HG02884 (cell line): Measurements from ENCODE around the gene NBPF3.
"Not testable (repeated sequence)": the region's sequence is repeated elsewhere in the genome, so short reads cannot be mapped to it uniquely, and the experiment has no call there.

Experiments used
- ATAC-seq: cut with Tn5 transposase; IDR thresholded peaks from one replicate; pipeline ENCODE4 v1.9.1; 2021; ENCODE audit warnings: mild to moderate bottlenecking, moderate library complexity; ENCODE audit not compliant: unreplicated experiment

Gene NBPF3, protein sequence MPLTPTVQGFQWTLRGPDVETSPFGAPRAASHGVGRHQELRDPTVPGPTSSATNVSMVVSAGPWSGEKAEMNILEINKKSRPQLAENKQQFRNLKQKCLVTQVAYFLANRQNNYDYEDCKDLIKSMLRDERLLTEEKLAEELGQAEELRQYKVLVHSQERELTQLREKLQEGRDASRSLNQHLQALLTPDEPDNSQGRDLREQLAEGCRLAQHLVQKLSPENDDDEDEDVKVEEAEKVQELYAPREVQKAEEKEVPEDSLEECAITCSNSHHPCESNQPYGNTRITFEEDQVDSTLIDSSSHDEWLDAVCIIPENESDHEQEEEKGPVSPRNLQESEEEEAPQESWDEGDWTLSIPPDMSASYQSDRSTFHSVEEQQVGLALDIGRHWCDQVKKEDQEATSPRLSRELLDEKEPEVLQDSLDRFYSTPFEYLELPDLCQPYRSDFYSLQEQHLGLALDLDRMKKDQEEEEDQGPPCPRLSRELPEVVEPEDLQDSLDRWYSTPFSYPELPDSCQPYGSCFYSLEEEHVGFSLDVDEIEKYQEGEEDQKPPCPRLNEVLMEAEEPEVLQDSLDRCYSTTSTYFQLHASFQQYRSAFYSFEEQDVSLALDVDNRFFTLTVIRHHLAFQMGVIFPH

DNA sequence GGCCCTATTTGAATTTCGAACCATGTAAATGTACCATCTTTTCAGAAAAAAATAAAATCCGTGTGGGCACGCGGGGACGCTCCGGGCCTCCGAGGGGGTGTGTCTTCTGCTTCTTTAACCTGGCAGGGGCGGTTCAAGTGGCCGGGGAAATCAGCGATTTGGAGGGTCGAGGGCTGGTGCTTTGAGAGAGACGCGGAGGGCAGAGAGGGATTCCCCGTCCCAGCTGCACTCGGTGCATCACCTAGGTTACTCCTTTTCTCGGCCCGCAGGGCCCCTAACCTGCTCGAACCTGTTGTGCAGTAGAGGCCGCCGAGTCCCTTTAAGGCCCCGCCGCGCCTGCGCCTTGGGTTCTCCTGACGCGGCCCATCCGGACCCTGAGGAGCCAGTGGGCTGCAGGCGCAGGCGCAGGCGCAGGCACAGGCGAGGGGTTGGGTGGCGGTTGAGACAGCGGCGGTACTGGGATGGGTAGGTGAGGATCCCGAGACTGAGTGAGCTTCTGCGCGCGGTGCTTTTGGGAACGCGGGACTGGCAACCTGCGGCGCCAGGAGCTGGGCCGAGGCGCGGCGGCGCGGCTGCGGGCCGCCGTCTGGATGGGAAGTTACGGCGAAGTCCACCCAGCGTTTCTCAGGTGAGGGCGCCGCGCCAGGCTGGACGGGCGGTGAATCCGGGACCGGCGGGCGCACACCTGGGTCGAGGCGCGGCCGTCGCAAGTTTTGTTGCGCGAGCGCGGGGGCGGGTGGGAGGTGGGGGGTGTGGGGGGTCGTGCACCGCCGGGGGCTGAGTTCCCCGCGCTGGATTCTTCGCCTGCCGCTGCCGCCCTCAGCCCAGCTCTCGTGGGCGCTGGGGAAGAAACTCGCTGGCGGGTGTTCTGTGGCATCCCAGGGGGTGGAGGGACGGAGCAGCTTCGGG, at the start of gene NBPF3:
Gene NBPF3, plus strand, starts transcription at position 417 of the 909 bp plus-strand sequence. CDS start 4,950 bp downstream, outside the sequence.
- peak; percentile 70 for ATAC-seq

DNA sequence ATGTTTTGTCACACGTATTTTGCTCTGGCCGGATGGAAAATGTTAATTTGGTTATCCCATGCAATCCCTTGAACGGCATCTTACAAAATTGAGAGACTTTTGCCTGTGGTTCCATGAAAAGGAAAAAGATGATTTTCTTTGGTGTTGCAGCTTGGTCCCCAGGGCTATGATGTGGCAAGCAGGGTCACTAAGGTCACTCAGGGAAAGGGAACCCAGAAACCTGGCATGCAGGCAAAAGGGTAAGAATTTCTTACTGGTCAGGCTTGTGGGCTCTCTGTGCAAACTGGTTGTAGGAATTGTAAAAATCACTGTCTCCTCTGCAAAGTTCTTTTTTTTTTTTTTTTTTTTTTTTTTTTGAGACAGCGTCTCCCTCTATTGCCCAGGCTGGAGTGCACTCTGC, 48.4 kb upstream of the NBPF3 start:
- no peak for ATAC-seq

DNA sequence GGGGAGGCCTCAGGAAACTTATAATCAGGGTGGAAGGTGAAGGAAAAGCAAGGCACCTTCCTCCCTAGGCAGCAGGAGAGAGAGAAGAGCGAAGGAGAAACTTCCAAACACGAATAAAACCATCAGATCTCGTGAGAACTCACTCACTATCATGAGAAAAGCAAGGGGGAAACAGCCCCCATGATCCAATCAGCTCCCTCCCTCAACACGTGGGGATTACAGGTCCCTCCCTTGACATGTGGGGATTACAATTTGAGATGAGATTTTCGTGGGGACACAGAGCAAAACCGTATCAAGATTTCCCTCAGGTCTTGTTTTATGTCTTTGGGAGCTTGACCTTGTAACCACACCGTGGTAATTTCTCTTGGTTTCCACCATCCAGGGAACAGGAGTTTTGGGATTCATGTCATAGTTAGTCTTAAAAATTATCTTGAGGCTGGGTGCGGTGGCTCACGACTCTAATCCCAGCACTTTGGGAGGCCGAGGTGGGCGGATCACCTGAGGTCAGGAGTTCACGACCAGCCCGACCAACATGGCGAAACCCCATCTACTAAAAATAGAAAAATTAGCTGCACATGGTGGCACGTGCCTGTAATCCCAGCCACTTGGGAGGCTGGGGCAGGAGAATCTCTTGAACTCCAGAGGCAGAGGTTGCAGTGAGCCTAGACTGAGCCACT, 47.2 kb upstream of the NBPF3 start:
- no peak for ATAC-seq

DNA sequence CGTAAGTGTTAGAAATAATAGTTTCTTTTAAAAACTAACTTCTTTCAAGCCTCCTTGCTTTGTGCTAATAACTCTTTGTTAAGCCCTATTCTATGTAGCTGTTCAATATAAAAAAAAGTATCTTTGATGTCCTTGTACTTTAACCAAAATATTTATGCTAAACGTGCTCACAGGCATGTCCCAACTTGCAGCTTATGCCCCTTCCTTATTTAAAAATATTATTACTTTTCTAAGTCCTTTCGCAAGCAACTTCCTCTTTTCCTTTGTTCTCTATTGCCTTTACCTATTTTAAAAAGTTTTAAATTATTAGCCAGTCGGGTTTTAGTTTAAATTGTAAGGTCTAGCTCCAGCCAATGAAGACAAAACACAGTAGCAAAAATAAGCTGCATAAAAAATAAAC, 43.4 kb upstream of the NBPF3 start:
- ATAC-seq: no peak

DNA sequence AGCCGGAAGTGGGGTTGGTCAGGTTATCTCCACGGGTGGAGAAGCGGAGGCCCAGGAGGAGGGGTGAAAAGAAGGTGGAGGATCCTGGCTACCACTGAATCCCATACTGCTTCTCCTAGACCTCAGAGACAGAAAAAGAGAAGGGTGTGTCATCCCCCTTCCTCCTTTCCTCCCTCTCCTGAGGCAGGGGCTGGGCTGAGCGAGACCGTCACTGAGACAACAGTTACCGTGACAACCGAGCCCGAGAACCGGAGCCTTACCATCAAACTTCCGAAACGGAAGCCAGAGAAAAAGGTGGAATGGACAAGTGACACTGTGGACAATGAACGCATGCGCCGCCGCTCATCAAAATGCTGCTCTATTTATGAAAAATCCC, 42.1 kb upstream of the NBPF3 start:
- no peak for ATAC-seq

DNA sequence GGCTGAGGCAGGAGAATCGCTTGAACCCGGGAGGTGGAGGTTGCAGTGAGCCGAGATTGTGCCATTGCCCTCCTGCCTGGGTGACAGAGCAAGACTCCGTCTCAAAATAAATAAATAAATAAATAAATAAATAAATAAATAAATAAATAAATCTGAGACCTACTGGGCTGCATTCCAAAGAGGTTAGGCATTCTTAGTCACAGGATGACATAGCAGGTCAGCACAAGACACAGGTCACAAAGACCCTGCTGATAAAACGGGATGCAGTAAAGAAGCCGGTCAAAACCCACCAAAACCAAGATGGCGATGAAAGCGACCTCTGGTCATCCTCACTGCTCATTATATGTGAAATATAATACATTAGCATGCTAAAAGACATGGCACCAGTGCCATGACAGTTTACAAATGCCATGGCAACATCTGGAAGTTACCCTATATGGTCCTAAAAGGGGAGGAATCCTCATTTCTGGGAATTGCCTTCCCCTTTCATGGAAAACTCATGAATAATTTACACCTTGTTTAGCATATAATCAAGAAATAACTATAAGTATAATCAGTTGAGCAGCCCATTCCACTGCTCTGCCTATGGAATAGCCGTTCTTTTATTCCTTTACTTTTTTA, 38.1 kb upstream of the NBPF3 start:
- not testable (repeated sequence) for ATAC-seq

DNA sequence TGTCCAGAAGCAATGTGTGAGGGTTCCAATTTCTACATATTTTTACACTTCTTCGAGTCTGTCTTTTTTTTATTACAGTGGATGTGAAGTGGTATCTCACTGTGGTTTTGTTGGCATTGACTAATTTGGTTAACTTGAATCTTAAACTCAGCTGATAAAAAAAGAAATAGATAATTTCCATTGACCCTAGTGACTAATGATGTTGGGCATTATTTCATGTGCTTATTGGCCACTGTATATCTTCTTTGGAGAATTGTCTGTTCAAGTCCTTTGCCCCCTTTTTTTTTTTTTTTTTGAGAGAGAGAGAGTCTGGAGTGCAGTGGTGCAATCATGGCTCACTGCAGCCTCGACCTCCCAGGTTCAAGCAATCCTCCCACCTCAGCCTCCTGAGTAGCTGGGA, 33.3 kb upstream of the NBPF3 start:
- ATAC-seq: no peak

DNA sequence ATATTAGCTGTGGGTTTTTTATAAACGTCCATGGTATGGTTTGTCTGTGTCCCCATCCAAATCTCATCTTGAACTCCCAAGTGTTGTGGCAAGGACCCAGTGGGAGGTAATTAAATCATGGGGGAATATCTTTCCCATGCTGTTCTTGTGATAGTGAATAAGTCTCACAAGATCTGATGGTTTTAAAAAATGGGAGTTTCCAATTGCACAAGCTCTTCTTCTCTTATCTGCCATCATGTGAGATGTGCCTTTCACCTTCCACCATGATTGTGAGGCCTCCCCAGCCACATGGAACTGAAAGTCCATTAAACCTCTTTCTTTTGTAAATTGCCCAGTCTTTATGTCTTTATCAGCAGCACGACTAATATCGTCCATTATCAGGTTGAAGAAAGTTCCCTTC, 30.0 kb upstream of the NBPF3 start:
- ATAC-seq: not testable (repeated sequence)

DNA sequence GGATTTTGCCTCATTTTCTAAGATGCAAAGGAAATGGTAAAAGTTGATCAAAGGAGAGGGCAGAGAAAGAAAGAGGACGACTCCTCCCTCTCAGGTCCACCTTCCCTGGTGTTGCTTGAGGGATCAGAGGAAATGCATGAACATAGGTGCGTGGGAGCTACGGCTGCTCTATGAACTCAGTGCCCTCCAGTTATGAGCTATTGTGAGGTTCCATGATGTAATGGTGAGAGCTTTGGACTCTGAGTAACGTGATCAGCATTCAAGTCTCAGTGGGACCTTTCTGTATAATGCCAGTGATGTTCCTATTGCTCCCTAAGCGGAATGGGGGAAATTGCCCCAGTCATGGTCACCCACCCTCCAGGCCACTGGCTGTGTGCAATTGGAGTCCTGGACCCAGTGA, 25.9 kb upstream of the NBPF3 start:
- ATAC-seq: no peak

DNA sequence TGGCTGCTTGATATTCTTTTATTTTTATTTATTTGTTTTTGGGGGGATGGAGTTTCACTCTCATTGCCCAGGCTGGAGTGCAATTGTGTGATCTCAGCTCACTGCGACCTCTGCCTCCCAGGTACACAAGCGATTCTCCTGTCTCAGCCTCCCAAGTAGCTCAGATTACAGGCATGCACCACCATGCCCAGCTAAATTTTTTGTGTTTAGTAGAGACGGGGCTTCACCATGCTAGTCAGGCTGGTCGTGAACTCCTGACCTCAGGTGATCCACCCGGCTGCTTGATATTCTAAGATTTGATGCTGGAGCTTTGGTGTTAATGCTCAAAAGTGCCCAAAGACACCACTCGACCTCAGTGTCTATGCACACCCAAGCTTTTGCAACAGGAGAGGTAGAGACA, 19.6 kb upstream of the NBPF3 start:
- ATAC-seq: not testable (repeated sequence)

DNA sequence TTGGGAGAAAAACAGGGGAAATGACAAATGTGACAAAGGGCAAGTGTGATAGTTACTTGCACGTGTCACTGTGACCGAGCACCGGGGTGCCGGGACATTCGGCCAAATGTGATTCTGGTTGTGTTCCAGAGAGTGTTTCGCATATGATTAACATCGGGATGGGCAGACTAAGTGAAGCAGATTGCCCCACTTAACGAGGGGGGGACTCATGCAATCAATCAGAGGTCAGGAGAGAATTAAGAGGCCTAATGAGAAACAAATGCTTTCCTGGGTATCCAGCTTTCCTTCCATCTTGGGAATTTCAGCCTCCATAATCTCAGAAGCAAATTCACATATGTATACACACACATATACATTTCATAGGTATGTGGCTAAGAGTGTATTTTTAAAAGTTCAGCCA, 18.6 kb upstream of the NBPF3 start:
- not testable (repeated sequence) for ATAC-seq

DNA sequence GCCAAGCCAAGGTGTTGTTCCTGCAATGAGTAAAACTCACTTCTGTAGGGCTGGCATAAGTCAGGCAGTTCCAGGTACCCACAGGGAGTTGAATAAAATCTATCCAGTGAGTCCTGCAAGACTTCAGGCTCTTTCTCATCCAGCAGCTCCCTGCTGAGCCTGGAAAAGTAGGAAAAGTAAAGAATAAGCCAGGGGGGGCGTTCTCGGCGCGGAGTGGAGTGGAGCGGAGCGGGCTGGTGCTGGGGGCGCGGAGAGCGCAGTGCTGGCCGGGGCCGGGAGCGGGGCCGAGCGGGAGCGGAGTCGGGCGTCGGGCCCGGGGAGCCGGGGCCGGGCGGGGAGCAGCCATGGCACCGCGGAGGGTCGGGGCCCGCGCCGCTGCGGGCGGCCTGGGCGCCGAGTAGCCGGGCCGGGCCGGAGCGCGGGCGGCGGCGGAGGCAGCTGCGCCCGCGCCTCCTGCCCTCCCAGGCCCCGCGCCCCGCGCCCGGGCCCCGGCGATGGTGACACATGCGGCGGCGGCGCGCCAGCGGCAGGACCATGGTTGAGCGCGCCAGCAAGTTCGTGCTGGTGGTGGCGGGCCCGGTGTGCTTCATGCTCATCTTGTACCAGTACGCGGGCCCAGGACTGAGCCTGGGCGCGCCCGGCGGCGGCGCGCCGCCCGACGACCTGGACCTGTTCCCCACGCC, 12.0 kb upstream of the NBPF3 start:
- not testable (repeated sequence) for ATAC-seq

DNA sequence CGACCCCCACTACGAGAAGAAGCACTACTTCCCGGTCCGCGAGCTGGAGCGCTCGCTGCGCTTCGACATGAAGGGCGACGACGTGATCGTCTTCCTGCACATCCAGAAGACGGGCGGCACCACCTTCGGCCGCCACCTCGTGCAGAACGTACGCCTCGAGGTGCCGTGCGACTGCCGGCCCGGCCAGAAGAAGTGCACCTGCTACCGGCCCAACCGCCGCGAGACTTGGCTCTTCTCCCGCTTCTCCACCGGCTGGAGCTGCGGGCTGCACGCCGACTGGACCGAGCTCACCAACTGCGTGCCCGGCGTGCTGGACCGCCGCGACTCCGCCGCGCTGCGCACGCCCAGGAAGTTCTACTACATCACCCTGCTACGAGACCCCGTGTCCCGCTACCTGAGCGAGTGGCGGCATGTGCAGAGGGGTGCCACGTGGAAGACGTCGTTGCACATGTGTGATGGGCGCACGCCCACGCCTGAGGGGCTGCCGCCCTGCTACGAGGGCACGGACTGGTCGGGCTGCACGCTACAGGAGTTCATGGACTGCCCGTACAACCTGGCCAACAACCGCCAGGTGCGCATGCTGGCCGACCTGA, 11.4 kb upstream of the NBPF3 start:
- ATAC-seq: not testable (repeated sequence)

DNA sequence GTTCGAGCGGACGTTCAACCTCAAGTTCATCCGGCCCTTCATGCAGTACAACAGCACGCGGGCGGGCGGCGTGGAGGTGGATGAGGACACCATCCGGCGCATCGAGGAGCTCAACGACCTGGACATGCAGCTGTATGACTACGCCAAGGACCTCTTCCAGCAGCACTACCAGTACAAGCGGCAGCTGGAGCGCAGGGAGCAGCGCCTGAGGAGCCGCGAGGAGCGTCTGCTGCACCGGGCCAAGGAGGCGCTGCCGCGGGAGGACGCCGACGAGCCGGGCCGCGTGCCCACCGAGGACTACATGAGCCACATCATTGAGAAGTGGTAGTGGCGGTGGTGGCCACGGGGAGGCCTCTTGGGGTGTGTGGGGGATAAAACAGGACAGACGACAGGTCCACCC, 10.7 kb upstream of the NBPF3 start:
- not testable (repeated sequence) for ATAC-seq

DNA sequence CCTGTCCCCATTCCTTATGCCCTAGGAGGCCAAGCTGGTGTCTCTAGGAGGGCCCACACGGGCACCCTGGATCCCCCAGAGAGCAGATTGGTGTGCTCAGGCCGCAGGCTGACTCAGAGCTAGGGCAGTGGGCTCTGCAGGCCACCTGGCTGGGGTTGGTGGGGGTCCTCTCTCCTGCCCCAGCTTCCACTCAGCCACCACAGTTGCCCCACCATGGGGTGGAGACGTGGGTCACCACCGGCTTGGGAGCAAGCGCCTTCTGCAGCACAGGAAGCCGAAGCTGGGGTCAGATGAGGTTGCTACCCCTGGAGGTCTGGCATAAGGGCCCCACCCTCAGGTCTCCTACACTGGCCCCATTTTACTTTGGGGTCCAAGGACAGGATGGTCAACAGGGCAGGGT, 9.1 kb upstream of the NBPF3 start:
- ATAC-seq: not testable (repeated sequence)

DNA sequence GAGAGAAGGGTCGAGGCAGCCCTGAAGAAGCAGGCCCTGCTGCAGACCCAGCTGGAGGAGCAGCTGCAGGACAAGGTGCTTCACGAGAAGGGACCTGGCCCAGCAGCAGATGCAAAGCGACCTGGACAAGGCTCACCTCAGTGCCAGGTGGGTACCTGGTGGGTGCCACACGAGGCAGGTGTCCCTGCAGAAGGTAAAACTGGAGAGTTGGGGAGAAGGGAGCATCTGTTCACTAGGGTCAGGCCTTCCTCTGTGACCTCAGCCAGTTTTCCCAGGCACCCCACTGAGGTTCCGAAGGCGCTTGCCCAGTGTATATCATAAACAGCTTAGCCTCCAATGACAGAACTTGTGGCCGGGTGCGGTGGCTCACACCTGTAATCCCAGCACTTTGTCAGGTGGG, 5.5 kb upstream of the NBPF3 start:
- ATAC-seq: no peak

DNA sequence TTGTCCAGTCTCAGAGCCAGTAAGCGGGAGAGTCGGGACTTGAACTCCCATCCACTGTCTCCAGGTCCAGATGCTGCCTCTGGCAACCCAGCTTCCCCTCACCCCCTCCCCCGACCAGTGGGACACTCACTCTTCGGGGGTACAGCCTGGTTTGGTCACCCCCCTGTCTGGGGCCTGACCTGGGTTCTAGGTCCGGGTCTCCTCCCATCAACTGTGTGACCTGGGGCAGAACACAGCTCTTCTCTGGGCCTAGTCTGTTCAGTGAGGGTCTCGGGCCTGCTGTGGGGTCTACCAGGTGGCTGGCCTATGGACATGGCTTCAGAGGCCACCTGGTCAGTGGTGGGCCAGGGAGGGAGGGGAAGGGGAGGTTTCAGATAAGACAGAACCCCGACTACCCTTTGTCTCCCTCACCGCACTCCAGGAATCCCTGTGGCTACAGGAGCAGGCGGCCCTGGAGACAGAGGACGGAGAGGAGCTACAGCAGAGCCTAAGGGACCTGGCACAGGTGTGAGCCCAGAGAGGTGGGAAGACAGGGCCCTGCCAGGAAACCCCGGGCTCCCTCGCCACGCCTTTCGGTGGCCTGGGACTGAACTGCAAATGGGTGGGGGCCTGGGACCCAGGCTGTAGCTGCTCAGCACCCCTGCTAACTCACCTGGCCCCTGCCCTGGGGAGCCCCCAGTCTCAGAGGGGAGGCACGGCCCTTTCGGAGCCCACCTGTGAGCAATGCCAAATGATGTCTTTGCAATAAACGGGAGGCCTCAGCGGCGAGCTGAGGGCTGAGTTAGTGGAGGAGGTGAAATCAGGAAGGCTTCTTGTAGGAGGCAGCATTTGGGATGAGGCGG, 4.1 kb upstream of the NBPF3 start:
- no peak for ATAC-seq

DNA sequence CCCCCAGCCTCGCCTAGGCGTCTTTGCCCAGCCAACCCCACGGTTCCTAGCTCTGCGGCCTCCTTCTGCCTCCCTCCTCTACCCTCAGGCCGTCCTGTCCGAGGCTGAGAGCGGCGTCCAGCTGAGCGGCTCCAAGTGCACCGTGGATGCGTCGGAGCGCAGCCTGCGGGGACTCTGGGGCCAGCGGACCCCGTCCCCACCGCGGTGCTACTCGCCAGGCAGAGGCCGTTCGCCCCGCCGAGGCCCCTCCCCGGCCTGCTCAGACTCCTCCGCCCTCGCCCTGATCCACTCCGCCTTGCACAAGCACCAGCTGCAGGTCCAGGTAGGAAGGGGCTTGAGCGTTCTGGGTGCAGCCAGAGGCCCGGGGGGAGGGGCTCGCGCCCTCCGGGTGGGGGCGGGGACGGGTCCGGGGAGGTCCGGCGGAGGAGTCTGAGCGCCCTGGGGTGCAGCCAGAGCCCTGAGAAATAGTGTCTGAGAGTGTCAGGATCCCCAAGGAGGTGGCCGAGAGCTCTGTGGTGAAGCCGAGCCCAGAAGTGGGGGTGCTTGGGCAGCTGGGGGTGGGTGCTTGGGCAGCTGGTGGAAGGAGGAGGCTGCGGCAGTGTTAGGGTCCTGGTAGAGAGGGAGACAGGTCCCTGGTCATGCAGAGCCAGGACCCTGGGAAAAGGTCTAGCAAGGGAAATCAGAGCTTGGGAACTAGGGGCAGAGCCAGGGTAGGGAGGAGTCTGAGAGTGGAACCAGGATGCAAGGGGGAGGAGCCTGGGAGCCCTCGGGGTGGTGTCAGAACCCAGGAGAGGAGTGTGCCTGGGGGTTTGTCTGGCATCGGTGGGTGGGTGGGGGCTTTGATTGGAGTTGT, 3.2 kb upstream of the NBPF3 start:
- no peak for ATAC-seq
